ENCODE data around the gene PSMB7. TPM values are rescaled to one million over a fixed set of nuclear protein-coding genes. Genes with fewer than 3 reads are reported as not detected.

Gene PSMB7
- total and polyA plus RNA-seq, 2 donors (not counting 1 experiment from before 2014, with no cell fraction given), result 206 to 290 TPM

DNA sequence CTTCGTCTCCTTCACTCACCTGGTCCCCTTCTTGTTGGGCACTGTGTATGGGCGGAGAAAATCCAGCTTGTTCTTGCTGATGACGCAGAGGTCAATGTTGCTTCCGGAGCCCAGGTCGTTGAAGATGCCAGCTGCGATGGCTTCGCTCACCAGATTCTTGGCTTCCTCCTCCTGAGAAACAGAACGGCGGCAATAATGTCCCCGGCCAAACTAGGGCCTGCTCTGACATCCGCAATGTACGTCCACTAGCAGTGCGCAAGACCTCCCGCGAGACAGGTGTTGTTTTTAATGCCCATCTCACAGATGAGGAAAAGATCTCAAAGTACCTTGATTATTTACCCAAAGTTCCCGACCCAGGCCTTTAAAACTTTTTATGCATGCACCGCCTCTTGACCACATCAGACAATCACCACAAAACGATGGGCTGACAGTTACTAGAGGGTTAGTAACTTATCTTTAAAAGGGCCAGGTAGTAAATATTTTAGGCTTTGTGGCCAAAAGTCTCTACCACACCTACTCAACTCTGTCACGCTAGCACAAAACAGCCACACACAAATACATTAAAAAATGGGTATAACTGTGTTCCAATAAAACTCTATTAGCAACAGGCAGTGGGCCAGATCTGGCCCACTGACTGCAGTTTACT lies 58.4 kb downstream of the PSMB7 start:
- no peak for DNase-seq (ENCODE audit: low read depth in 2 of 2)
- Histone ChIP-seq H3K4me2 (ENCODE audit: extremely low read depth, insufficient read depth, low read length) (no peak overlapping the region), H2AFZ (ENCODE audit: low read length) (no peak overlapping the region), H3K4me1 (ENCODE audit: control insufficient read depth, extremely low read depth, insufficient read depth, low read length) (no peaks in the 10 kb centered on the region), H3K9me3 (ENCODE audit: control insufficient read depth, insufficient read depth, low read depth, low read length) (no peaks in the 10 kb centered on the region), H4K20me1 (ENCODE audit: control insufficient read depth, extremely low read depth, insufficient read depth, low read length) (no peaks in the 10 kb centered on the region), H3K4me3 (replicated peaks in 1 of 4; ENCODE audit: control extremely low read depth in 1 of 4, insufficient read depth in 1 of 4, low read depth in 3 of 4, low read length in 4 of 4) (no peak overlapping the region), H3K9ac (ENCODE audit: insufficient read depth, low read length) (no peak overlapping the region), H3K27ac (ENCODE audit: insufficient read depth, low read length) (no peak overlapping the region), H3K36me3 (ENCODE audit: control insufficient read depth, insufficient read depth, low read length) (peaks cover 34% of the 10 kb centered on the region), H3K79me2 (ENCODE audit: control insufficient read depth, insufficient read depth, low read length) (peaks cover 71% of the 10 kb centered on the region), H3K27me3 (ENCODE audit: control insufficient read depth, insufficient read depth, low read length) (no peaks in the 10 kb centered on the region)
- TF ChIP-seq EZH2 (IDR thresholded peaks at IDR 0.05; ENCODE audit: low read length, missing control alignments) (no peak), CTCF (conservative IDR thresholded peaks at IDR 0.05 in 1 of 2, IDR thresholded peaks at IDR 0.05 in 1 of 2; ENCODE audit: low read depth in 1 of 2, low read length in 2 of 2) (no peak)

- H3K4me3 ChIP-seq (replicated peaks in 1 of 4; ENCODE audit: control extremely low read depth in 1 of 4, insufficient read depth in 1 of 4, low read depth in 3 of 4, low read length in 4 of 4), result no peak overlapping the region
- no peak for TF ChIP-seq EZH2 (IDR thresholded peaks at IDR 0.05; ENCODE audit: low read length, missing control alignments)
- no peak for TF ChIP-seq CTCF (conservative IDR thresholded peaks at IDR 0.05 in 1 of 2, IDR thresholded peaks at IDR 0.05 in 1 of 2; ENCODE audit: low read depth in 1 of 2, low read length in 2 of 2)
- H2AFZ ChIP-seq (ENCODE audit: low read length), result no peak overlapping the region
- no peaks in the 10 kb centered on the region for H3K27me3 ChIP-seq (ENCODE audit: control insufficient read depth, insufficient read depth, low read length)
- no peak overlapping the region for H3K4me2 ChIP-seq (ENCODE audit: extremely low read depth, insufficient read depth, low read length)
- H3K79me2 ChIP-seq (ENCODE audit: control insufficient read depth, insufficient read depth, low read length), result peaks cover 64% of the 10 kb centered on the region
- no peak overlapping the region for H3K27ac ChIP-seq (ENCODE audit: insufficient read depth, low read length)
- H3K4me1 ChIP-seq (ENCODE audit: control insufficient read depth, extremely low read depth, insufficient read depth, low read length), result no peaks in the 10 kb centered on the region
- H3K36me3 ChIP-seq (ENCODE audit: control insufficient read depth, insufficient read depth, low read length), result peaks cover 37% of the 10 kb centered on the region
- no peak overlapping the region for H3K9ac ChIP-seq (ENCODE audit: insufficient read depth, low read length)
- no peak for DNase-seq (ENCODE audit: low read depth in 2 of 2)
- no peaks in the 10 kb centered on the region for H4K20me1 ChIP-seq (ENCODE audit: control insufficient read depth, extremely low read depth, insufficient read depth, low read length)
- H3K9me3 ChIP-seq (ENCODE audit: control insufficient read depth, insufficient read depth, low read depth, low read length), result no peaks in the 10 kb centered on the region
These were observed 59.1 kb downstream of the PSMB7 start for GRCh38 chr9:124355941-124356744.

- peaks cover 42% of the 10 kb centered on the region for H3K36me3 ChIP-seq (ENCODE audit: control insufficient read depth, insufficient read depth, low read length)
- TF ChIP-seq CTCF (conservative IDR thresholded peaks at IDR 0.05 in 1 of 2, IDR thresholded peaks at IDR 0.05 in 1 of 2; ENCODE audit: low read depth in 1 of 2, low read length in 2 of 2), result no peak
- no peak for TF ChIP-seq EZH2 (IDR thresholded peaks at IDR 0.05; ENCODE audit: low read length, missing control alignments)
- H3K27ac ChIP-seq (ENCODE audit: insufficient read depth, low read length), result no peak overlapping the region
- no peak overlapping the region for H3K9ac ChIP-seq (ENCODE audit: insufficient read depth, low read length)
- DNase-seq (ENCODE audit: low read depth in 2 of 2), result no peak
- H2AFZ ChIP-seq (ENCODE audit: low read length), result no peak overlapping the region
- peaks cover 55% of the 10 kb centered on the region for H3K79me2 ChIP-seq (ENCODE audit: control insufficient read depth, insufficient read depth, low read length)
- H3K27me3 ChIP-seq (ENCODE audit: control insufficient read depth, insufficient read depth, low read length), result no peaks in the 10 kb centered on the region
- H3K4me2 ChIP-seq (ENCODE audit: extremely low read depth, insufficient read depth, low read length), result no peak overlapping the region
- H3K4me1 ChIP-seq (ENCODE audit: control insufficient read depth, extremely low read depth, insufficient read depth, low read length), result no peaks in the 10 kb centered on the region
- no peaks in the 10 kb centered on the region for H3K9me3 ChIP-seq (ENCODE audit: control insufficient read depth, insufficient read depth, low read depth, low read length)
- H4K20me1 ChIP-seq (ENCODE audit: control insufficient read depth, extremely low read depth, insufficient read depth, low read length), result no peaks in the 10 kb centered on the region
- H3K4me3 ChIP-seq (replicated peaks in 1 of 4; ENCODE audit: control extremely low read depth in 1 of 4, insufficient read depth in 1 of 4, low read depth in 3 of 4, low read length in 4 of 4), result no peak overlapping the region
These were observed 60.0 kb downstream of the PSMB7 start for GRCh38 chr9:124355039-124355940.
